ENCODE data around the gene PET117. TPM values are rescaled to one million over a fixed set of nuclear protein-coding genes. Genes with fewer than 3 reads are reported as not detected.

PET117 gene
- polyA plus RNA-seq, 4 donors = 17.4 to 28.9 (median 27.4) TPM

- 0 to 1% (median 0%) methylated on average over 15 of the region's 15 CpGs for WGBS, 3 donors
These were observed 561 bp downstream of the PET117 start for GRCh38 chr20:18138266-18138582.

GRCh38 chr20:18138639-18139583 lies 1.2 kb downstream of the PET117 start:
- peak overlapping the region; percentile 83 to 99 (median 95) for H3K27ac ChIP-seq (ENCODE audit: low read depth in 1 of 3, low read length in 2 of 3)
- FAIRE-seq (no peak), DNase-seq (peak; percentile 76 to 94)
- H3K4me3 ChIP-seq (ENCODE audit: low read depth in 1 of 3, low read length in 3 of 3) = peak overlapping the region; percentile 85 to 94 (median 92)
- H3K4me1 ChIP-seq (ENCODE audit: control insufficient read depth in 3 of 3, insufficient read depth in 2 of 3, low read depth in 1 of 3, low read length in 2 of 3) = peaks cover 3 to 18% (median 14%) of the 10 kb centered on the region in 3 donors
- 8 to 26% (median 24%) methylated on average over 7 of the region's 7 CpGs for WGBS, 3 donors
- H3K27me3 ChIP-seq (ENCODE audit: control insufficient read depth in 3 of 3, insufficient read depth in 3 of 3, low read length in 3 of 3) = no peaks in the 10 kb centered on the region
- no peaks in the 10 kb centered on the region for H3K9me3 ChIP-seq (ENCODE audit: control insufficient read depth in 2 of 2, insufficient read depth in 1 of 2, low read depth in 1 of 2, low read length in 1 of 2)
- H3K36me3 ChIP-seq (ENCODE audit: control insufficient read depth in 3 of 3, insufficient read depth in 2 of 3, low read depth in 1 of 3, low read length in 3 of 3) = peaks cover 0 to 7% (median 4%) of the 10 kb centered on the region in 3 donors

More at GRCh38 chr20:18138266-18138582, 561 bp downstream of the PET117 start:
- H3K27ac ChIP-seq (ENCODE audit: low read depth in 1 of 3, low read length in 2 of 3) = peak overlapping the region; percentile 83 to 99 (median 95)
- H3K36me3 ChIP-seq (ENCODE audit: control insufficient read depth in 3 of 3, insufficient read depth in 2 of 3, low read depth in 1 of 3, low read length in 3 of 3) = peaks cover 0 to 4% (median 4%) of the 10 kb centered on the region in 3 donors
- peak overlapping the region; percentile 85 to 94 (median 92) for H3K4me3 ChIP-seq (ENCODE audit: low read depth in 1 of 3, low read length in 3 of 3)
- no peaks in the 10 kb centered on the region for H3K9me3 ChIP-seq (ENCODE audit: control insufficient read depth in 2 of 2, insufficient read depth in 1 of 2, low read depth in 1 of 2, low read length in 1 of 2)
- FAIRE-seq (no peak), DNase-seq (no peak)
- H3K27me3 ChIP-seq (ENCODE audit: control insufficient read depth in 3 of 3, insufficient read depth in 3 of 3, low read length in 3 of 3) = no peaks in the 10 kb centered on the region
- peaks cover 3 to 14% (median 14%) of the 10 kb centered on the region in 3 donors for H3K4me1 ChIP-seq (ENCODE audit: control insufficient read depth in 3 of 3, insufficient read depth in 2 of 3, low read depth in 1 of 3, low read length in 2 of 3)

GRCh38 chr20:18139832-18140231 lies 2.2 kb downstream of the PET117 start:
- peak; percentile 22 to 59 for DNase-seq
- WGBS, 3 donors = 72 to 87% (median 79%) methylated on average over 2 of the region's 2 CpGs
- FAIRE-seq = no peak
- H3K36me3 ChIP-seq (ENCODE audit: control insufficient read depth in 3 of 3, insufficient read depth in 2 of 3, low read depth in 1 of 3, low read length in 3 of 3) = peaks cover 0 to 7% (median 4%) of the 10 kb centered on the region in 3 donors
- peak overlapping the region in 2 of 3 donors; percentile 25 to 95 for H3K27ac ChIP-seq (ENCODE audit: low read depth in 1 of 3, low read length in 2 of 3)
- H3K4me1 ChIP-seq (ENCODE audit: control insufficient read depth in 3 of 3, insufficient read depth in 2 of 3, low read depth in 1 of 3, low read length in 2 of 3) = peaks cover 8 to 26% (median 14%) of the 10 kb centered on the region in 3 donors
- H3K27me3 ChIP-seq (ENCODE audit: control insufficient read depth in 3 of 3, insufficient read depth in 3 of 3, low read length in 3 of 3) = no peaks in the 10 kb centered on the region
- H3K9me3 ChIP-seq (ENCODE audit: control insufficient read depth in 2 of 2, insufficient read depth in 1 of 2, low read depth in 1 of 2, low read length in 1 of 2) = no peaks in the 10 kb centered on the region
- H3K4me3 ChIP-seq (ENCODE audit: low read depth in 1 of 3, low read length in 3 of 3) = no peak overlapping the region

DNA sequence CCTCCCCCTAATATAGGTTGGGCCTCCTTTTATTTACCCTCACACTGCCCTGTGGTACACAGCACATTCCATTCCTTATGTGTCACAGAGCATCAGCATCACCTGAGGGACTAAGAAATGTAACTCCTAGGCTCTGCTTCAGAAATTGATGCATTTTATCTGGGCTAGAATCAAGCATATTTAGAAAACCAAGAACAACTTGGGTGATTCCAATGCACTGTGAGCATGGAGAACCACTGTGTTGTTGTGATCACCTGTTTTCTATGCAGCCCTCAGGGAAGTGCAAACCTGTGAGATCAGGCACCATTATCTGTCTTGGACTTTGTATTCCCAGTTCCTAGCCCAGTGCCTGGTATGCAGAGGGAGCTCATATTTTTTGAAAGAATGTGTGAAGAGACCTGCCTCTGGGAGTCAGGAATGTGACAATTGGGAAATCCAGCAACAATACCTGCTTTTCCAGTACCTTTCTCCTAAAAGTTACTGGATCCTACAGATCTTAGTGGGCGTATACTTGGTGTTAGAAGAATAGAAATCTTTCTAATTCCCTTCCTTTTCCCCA lies 7.0 kb downstream of the PET117 start:
- no peaks in the 10 kb centered on the region for H3K27me3 ChIP-seq (ENCODE audit: control insufficient read depth in 3 of 3, insufficient read depth in 3 of 3, low read length in 3 of 3)
- peaks cover 5 to 19% (median 5%) of the 10 kb centered on the region in 3 donors for H3K4me1 ChIP-seq (ENCODE audit: control insufficient read depth in 3 of 3, insufficient read depth in 2 of 3, low read depth in 1 of 3, low read length in 2 of 3)
- WGBS, 3 donors = 96 to 100% (median 98%) methylated on average over 1 of the region's 1 CpG
- no peak overlapping the region for H3K4me3 ChIP-seq (ENCODE audit: low read depth in 1 of 3, low read length in 3 of 3)
- peak; percentile 65 to 69 for DNase-seq
- FAIRE-seq = no peak
- H3K27ac ChIP-seq (ENCODE audit: low read depth in 1 of 3, low read length in 2 of 3) = peak overlapping the region in 1 of 3 donors; percentile 13
- H3K9me3 ChIP-seq (ENCODE audit: control insufficient read depth in 2 of 2, insufficient read depth in 1 of 2, low read depth in 1 of 2, low read length in 1 of 2) = no peaks in the 10 kb centered on the region
- peaks cover 4 to 23% (median 4%) of the 10 kb centered on the region in 3 donors for H3K36me3 ChIP-seq (ENCODE audit: control insufficient read depth in 3 of 3, insufficient read depth in 2 of 3, low read depth in 1 of 3, low read length in 3 of 3)

DNA sequence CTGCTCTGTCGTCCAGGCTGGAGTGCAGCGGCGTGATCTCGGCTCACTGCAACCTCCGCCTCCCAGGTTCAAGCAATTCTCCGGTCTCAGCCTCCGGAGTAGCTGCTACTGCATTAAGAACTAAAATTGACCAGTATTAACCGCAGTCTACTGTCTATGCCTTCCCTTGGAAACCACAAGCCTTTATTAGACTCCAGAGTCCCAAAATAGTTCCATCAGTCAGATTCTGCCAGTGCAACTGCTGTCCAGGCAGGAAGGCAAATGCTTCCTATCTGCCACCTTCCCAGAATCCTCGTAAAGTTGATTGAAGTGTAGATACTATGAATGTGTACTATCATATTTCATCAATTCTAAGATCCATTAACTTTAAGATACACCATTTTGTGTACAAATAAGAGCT lies 16.7 kb downstream of the PET117 start:
- DNase-seq (no peak), FAIRE-seq (no peak)
- Histone ChIP-seq H3K27ac (ENCODE audit: low read depth in 1 of 3, low read length in 2 of 3) (no peak overlapping the region), H3K4me3 (ENCODE audit: low read depth in 1 of 3, low read length in 3 of 3) (no peak overlapping the region), H3K9me3 (ENCODE audit: control insufficient read depth in 2 of 2, insufficient read depth in 1 of 2, low read depth in 1 of 2, low read length in 1 of 2) (no peaks in the 10 kb centered on the region), H3K36me3 (ENCODE audit: control insufficient read depth in 3 of 3, insufficient read depth in 2 of 3, low read depth in 1 of 3, low read length in 3 of 3) (peaks cover 4 to 37% (median 8%) of the 10 kb centered on the region in 3 donors), H3K27me3 (ENCODE audit: control insufficient read depth in 3 of 3, insufficient read depth in 3 of 3, low read length in 3 of 3) (no peaks in the 10 kb centered on the region), H3K4me1 (ENCODE audit: control insufficient read depth in 3 of 3, insufficient read depth in 2 of 3, low read depth in 1 of 3, low read length in 2 of 3) (no peaks in the 10 kb centered on the region)
- WGBS, 3 donors = 97 to 98% (median 97%) methylated on average over 9 of the region's 9 CpGs

- Histone ChIP-seq H3K27me3 (ENCODE audit: control insufficient read depth in 3 of 3, insufficient read depth in 3 of 3, low read length in 3 of 3) (no peaks in the 10 kb centered on the region), H3K4me1 (ENCODE audit: control insufficient read depth in 3 of 3, insufficient read depth in 2 of 3, low read depth in 1 of 3, low read length in 2 of 3) (no peaks in the 10 kb centered on the region), H3K36me3 (ENCODE audit: control insufficient read depth in 3 of 3, insufficient read depth in 2 of 3, low read depth in 1 of 3, low read length in 3 of 3) (peaks cover 2 to 38% (median 12%) of the 10 kb centered on the region in 3 donors), H3K27ac (ENCODE audit: low read depth in 1 of 3, low read length in 2 of 3) (no peak overlapping the region), H3K9me3 (ENCODE audit: control insufficient read depth in 2 of 2, insufficient read depth in 1 of 2, low read depth in 1 of 2, low read length in 1 of 2) (no peaks in the 10 kb centered on the region), H3K4me3 (ENCODE audit: low read depth in 1 of 3, low read length in 3 of 3) (no peak overlapping the region)
- no peak for DNase-seq
- no peak for FAIRE-seq
- 94 to 98% (median 96%) methylated on average over 4 of the region's 4 CpGs for WGBS, 3 donors
These were observed 18.4 kb downstream of the PET117 start for GRCh38 chr20:18156045-18156444.

- Histone ChIP-seq H3K27ac (ENCODE audit: low read depth in 1 of 3, low read length in 2 of 3) (no peak overlapping the region), H3K36me3 (ENCODE audit: control insufficient read depth in 3 of 3, insufficient read depth in 2 of 3, low read depth in 1 of 3, low read length in 3 of 3) (peaks cover 11 to 39% (median 21%) of the 10 kb centered on the region in 3 donors), H3K4me3 (ENCODE audit: low read depth in 1 of 3, low read length in 3 of 3) (no peak overlapping the region), H3K27me3 (ENCODE audit: control insufficient read depth in 3 of 3, insufficient read depth in 3 of 3, low read length in 3 of 3) (no peaks in the 10 kb centered on the region), H3K9me3 (ENCODE audit: control insufficient read depth in 2 of 2, insufficient read depth in 1 of 2, low read depth in 1 of 2, low read length in 1 of 2) (no peaks in the 10 kb centered on the region), H3K4me1 (ENCODE audit: control insufficient read depth in 3 of 3, insufficient read depth in 2 of 3, low read depth in 1 of 3, low read length in 2 of 3) (peaks cover 0 to 6% (median 0%) of the 10 kb centered on the region in 3 donors)
- 91 to 94% (median 92%) methylated on average over 2 of the region's 2 CpGs for WGBS, 3 donors
- no peak for DNase-seq
- FAIRE-seq = no peak
These were observed 26.7 kb downstream of the PET117 start for GRCh38 chr20:18164356-18164755.

DNA sequence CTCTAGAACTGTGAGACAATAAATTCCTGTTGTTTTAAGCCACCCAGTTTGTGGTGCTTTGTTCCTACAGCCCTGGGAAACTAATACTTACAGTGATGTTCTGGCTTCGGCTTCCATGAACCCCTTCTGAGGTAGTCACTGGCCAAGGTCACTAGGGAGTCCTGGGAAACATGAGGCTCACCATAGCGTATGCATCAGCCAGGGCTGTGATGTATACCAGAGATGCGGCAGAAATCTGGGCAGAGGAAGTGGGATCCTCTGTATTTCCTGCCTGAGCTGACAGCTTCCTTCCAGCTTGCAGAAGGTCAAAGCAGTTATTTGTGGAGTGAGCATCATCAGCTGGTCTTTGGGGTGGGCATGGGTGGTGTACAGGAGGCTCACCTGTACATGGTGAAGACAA lies 27.9 kb downstream of the PET117 start:
- DNase-seq (no peak), FAIRE-seq (no peak)
- Histone ChIP-seq H3K27ac (ENCODE audit: low read depth in 1 of 3, low read length in 2 of 3) (no peak overlapping the region), H3K9me3 (ENCODE audit: control insufficient read depth in 2 of 2, insufficient read depth in 1 of 2, low read depth in 1 of 2, low read length in 1 of 2) (no peaks in the 10 kb centered on the region), H3K4me3 (ENCODE audit: low read depth in 1 of 3, low read length in 3 of 3) (no peak overlapping the region), H3K36me3 (ENCODE audit: control insufficient read depth in 3 of 3, insufficient read depth in 2 of 3, low read depth in 1 of 3, low read length in 3 of 3) (peaks cover 11 to 35% (median 23%) of the 10 kb centered on the region in 3 donors), H3K27me3 (ENCODE audit: control insufficient read depth in 3 of 3, insufficient read depth in 3 of 3, low read length in 3 of 3) (no peaks in the 10 kb centered on the region), H3K4me1 (ENCODE audit: control insufficient read depth in 3 of 3, insufficient read depth in 2 of 3, low read depth in 1 of 3, low read length in 2 of 3) (peaks cover 0 to 6% (median 0%) of the 10 kb centered on the region in 3 donors)
- WGBS, 3 donors = 73 to 92% (median 79%) methylated on average over 3 of the region's 3 CpGs

All from small intestine (tissue), 7 donors.